Measurements from ENCODE around the gene C6orf52.
"Not testable (repeated sequence)": the region's sequence is repeated elsewhere in the genome, so short reads cannot be mapped to it uniquely, and the experiment has no call there.

C6orf52 gene

GRCh38 chr6:10694302-10695085 lies at the start of gene C6orf52, which contains the start of gene PAK1IP1:
Gene C6orf52, minus strand, starts transcription at chr6:10694616. Its CDS starts 7,066 bp downstream, at chr6:10687550.
Gene PAK1IP1, plus strand, starts transcription at chr6:10694972. Its CDS starts 14 bp downstream, at chr6:10694986.
- H3K4me3 ChIP-seq (ENCODE audit: low read depth, low read length), result peak within 1 kb of the TSS; percentile 96
- peak; percentile 75 for DNase-seq (ENCODE audit: low read depth)

DNA sequence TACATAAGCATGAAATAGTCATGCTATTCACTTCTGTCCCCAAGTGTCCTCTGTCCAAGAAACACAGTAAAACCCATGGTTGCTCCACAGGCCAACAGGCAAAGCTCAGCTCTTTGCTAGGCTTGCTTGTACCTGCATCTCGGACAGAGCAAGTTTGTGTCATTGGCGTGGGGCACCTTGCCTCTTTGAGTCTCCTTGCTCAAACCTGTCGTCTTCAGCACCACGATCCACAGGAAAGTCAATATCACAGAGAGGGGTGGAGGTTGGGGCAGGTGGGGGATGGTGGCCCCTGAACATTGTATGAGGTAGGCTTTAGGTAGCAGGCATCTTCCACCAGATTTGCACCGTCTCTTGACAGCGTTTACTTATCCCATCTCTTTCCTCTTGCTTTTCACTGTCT lies 49.1 kb upstream of the C6orf52 start:
- DNase-seq (ENCODE audit: low read depth), result no peak

DNA sequence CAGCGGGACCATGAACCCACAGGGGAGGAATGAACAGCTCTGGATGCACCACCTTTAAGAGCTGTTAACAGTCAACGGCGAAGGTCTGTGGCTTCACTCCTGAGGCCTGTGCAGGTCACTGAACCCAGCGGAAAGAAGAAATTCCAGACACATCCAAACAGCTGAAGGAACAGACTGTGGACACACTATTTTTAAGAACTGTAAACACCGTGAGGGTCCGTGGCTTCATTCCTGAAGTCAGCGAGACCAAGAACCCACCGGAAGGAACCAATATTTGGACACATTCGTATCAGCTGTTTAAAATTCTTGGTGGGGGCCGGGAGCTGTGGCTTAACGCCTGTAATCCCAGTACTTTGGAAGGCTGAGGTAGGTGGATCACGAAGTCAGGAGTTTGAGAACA lies 47.8 kb upstream of the C6orf52 start:
- no peak overlapping the region for H3K4me3 ChIP-seq (ENCODE audit: low read depth, low read length)
- DNase-seq (ENCODE audit: low read depth), result no peak

More for the DNA sequence above, 49.1 kb upstream of the C6orf52 start:
- no peak overlapping the region for H3K4me3 ChIP-seq (ENCODE audit: low read depth, low read length)

DNA sequence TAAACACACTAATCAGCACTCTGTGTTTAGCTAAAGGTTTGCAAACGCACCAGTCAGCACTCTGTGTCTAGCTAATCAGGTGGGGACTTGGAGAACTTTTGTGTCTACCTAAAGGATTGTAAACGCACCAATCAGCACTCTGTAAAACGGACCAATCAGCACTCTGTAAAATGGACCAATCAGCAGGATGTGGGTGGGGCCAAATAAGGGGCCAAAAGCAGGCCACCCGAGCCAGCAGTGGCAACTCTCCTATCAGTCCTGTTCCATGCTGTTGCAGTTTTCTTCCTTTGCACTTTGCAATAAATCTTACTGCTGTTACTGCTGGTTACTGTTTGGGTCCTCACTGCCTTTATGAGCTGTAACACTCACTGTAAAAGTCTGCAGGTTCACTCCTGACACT lies 47.2 kb upstream of the C6orf52 start:
- H3K4me3 ChIP-seq (ENCODE audit: low read depth, low read length); DNase-seq (ENCODE audit: low read depth): not testable (repeated sequence)

DNA sequence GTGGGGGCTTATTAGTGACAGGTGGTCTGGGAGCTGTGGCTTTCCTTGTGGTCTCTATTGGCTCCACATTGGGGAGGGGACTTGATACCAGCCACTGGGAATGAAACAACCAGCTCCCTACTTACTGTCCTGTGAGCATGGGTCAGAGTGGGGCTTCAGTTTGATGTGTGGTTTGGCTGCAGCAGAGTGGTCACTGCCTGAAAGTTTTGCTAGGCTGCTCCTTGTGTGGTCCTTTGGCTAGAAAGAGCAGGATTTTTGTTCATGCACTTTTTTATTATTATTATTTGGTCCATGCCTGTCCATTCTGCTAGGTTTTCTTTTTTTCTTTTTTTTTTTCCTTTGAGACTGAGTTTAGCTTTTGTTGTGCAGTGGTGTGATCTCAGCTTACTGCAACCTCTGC lies 45.6 kb upstream of the C6orf52 start:
- no peak for DNase-seq (ENCODE audit: low read depth)
- H3K4me3 ChIP-seq (ENCODE audit: low read depth, low read length), result no peak overlapping the region

DNA sequence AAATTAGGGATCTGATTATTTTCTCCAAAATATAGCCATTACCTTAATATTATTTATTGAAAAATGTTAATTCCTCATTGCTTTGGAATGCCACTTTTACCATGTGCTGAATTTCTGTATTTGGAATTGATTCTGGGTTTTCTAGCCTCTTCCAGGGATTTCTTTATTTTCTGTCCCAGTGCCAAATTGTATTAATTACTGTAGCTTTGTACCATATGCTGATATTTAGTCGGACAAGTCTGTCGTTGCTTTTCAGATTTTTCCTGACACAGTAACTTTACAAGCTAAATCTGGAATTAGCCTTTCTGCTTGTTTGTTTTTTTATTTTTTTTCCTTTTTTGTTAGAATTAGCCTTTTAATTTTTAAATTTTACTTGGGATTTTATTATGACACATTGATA lies 42.3 kb upstream of the C6orf52 start:
- no peak overlapping the region for H3K4me3 ChIP-seq (ENCODE audit: low read depth, low read length)
- no peak for DNase-seq (ENCODE audit: low read depth)

GRCh38 chr6:10733863-10734262 lies 39.4 kb upstream of the C6orf52 start:
- no peak for DNase-seq (ENCODE audit: low read depth)

DNA sequence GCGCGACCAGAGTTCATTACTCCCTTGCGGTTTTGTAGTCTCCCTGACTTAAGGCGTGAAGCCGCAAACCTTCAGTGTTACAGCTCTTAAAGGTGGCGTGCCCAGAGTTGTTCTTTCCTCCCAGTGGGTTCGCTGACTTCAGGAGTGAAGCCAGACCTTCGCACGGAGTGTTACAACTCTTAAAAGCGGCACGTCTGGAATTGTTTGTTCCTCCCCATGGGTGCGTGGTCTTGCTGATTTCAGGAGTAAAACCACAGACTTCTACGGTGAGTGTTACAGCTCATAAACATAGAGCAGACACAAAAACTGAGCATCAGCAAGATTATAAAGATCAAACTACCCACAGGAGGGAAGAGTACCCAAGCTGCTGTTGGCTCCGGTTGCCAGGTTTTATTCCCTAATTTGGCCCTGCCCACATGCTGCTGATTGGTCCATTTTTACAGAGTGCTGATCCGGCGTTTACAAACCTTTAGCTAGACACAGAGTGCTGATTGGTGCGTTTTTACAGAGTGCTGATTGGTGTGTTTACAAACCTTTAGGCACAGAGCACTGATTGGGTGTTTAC lies 38.8 kb upstream of the C6orf52 start:
- peak; percentile 25 for DNase-seq (ENCODE audit: low read depth)
- H3K4me3 ChIP-seq (ENCODE audit: low read depth, low read length), result no peak overlapping the region

More at GRCh38 chr6:10733863-10734262, 39.4 kb upstream of the C6orf52 start:
- H3K4me3 ChIP-seq (ENCODE audit: low read depth, low read length), result no peak overlapping the region

GRCh38 chr6:10730254-10730653 lies 35.8 kb upstream of the C6orf52 start:
- no peak for DNase-seq (ENCODE audit: low read depth)
- no peak overlapping the region for H3K4me3 ChIP-seq (ENCODE audit: low read depth, low read length)

DNA sequence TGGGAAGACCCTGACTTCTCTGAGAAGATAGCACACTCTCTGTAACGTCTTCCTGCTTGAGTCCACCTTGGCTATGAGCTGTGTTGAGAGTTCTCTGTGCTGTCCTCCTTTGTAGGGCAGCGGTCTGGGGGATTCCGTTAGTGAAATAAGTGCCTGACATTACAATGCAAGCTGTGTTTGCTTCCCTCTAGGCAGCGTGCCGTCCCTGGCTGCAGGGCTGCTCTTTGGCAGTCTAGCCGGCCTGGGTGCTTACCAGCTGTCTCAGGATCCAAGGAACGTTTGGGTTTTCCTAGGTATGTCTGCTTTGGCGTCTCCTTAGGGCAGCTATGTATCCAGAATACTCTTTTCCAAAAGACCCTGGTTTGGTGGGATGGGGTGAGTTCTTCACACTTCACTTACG lies 31.3 kb upstream of the C6orf52 start:
- no peak overlapping the region for H3K4me3 ChIP-seq (ENCODE audit: low read depth, low read length)
- no peak for DNase-seq (ENCODE audit: low read depth)

DNA sequence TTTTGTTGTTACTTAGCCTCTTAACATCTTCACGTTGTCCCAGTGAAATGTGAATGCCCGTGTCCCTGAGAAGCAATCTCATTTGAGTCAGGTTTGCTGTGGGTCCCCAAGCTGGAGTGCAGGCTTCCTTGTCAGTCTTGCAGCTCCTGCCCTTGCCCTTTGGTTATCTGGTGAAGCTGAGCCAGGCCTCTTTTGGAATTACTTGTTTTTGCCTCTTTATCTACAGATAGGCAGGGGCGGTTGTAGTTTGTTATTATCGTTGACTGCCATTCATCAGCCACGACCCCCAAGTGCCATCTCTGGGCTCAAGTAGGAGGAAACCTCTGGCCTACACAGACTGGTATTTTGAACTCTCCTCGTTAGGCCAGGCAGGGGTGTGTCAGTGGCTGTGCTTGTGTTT lies 30.6 kb upstream of the C6orf52 start:
- no peak overlapping the region for H3K4me3 ChIP-seq (ENCODE audit: low read depth, low read length)
- no peak for DNase-seq (ENCODE audit: low read depth)

GRCh38 chr6:10723567-10723881 lies 29.1 kb upstream of the C6orf52 start:
- no peak for DNase-seq (ENCODE audit: low read depth)
- peak overlapping the region; percentile 76 for H3K4me3 ChIP-seq (ENCODE audit: low read depth, low read length)

DNA sequence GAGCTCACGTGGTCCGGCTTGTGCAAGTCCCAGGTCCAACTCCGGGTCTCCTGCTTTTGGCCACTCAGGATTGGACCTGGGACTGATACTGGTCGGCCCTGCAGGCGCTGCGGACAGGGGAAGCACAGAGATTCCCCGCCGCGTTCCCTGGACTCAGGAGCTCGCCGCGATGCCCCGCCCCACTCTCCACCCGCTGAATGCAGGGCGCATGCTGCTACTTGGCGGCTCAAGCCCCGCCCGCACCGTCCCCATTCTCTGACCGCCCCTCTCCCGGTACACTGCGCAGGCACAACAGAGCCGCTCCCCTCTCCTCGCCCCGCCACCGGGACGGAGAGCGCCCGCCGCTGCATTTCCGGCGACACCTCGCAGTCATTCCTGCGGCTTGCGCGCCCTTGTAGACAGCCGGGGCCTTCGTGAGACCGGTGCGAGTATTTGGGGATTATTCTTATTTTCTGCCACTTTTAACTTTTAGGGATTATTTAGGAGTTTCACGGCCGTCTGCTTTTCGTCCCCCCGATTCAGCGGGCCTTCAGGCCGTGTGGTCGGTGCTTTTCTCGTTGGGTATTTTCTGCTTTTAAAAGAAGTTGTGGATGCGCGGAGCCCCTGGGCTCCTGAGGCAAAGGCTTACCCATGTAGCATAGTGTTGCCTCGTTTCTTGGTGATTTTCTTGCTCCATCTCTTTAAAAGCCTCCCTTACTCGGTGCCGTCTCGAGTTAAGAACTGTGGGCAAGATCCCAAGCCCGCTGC lies 28.6 kb upstream of the C6orf52 start, which contains the start of gene TMEM14C:
Gene TMEM14C, plus strand, starts transcription at position 251 of the 747 bp plus-strand sequence. CDS start 1,544 bp downstream, outside the sequence.
- H3K4me3 ChIP-seq (ENCODE audit: low read depth, low read length), result peak within 1 kb of the TSS; percentile 76
- DNase-seq (ENCODE audit: low read depth), result peak; percentile 98

- DNase-seq (ENCODE audit: low read depth), result no peak
- H3K4me3 ChIP-seq (ENCODE audit: low read depth, low read length), result peak overlapping the region; percentile 76
Measured at GRCh38 chr6:10722570-10722819, 28.1 kb upstream of the C6orf52 start.

DNA sequence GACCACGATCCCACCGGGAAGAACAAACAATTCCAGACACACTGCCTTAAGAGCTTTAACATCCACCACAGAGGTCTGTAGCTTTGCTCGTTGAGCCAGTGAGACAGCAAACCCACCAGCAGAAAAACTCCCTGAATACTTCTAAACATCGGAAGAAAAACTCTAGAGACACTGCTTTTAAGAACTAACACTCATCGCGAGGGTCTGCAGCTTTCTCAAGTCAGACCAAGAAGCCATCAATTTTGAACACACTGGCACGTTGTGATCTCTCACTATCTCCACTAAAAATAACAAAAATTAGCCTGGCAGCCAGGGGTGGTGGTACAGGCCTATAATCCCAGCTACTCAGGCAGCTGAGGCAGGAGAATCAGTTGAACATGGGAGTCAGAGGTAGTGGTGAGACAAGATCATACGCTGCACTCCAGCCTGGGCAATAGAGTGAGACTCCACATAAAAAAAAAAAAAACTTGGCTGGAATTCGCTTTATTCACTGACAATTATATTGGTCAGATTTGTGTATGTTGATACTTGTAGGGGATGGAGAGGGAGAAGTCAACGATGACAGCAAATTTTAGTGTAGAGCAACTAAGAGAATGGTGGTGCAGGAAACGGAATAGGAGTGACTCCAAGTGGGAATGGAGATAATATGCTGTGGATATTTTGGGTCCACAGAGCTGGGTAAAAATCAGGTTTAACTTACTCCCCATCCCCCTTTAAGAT lies 27.6 kb upstream of the C6orf52 start:
- no peak for DNase-seq (ENCODE audit: low read depth)

DNA sequence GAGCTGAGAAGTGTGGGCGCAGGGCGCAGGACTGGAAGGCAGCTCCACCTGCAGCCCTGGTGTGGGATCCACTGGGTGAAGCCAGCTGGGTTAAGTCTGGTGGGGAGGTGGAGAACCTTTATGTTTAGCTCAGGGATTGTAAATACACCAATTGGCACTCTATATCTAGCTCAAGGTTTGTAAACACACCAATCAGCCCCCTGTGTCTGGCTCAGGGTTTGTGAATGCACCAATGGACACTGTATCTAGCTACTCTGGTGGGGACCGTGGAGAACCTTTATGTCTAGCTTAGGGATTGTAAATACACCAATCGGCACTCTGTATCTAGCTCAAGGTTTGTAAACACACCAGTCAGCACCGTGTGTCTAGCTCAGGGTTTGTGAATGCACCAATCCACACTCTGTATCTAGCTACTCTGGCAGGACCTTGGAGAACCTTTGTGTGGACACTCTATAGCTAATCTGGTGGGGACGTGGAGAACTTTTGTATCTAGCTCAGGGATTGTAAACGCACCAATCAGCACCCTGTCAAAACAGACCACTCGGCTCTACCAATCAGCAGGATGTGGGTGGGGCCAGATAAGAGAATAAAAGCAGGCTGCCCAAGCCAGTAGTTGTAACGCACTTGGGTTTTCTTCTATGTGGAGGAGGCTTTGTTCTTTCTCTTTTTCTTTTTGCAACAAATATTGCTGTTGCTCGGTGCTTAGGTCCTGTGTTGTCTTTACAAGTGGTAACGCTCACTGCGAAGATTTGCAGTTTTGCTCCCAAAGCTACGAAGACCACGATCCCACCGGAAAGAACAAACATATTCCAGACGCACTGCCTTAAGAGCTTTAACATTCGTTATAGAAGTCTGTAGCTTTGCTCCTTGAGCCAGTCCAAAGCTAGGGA lies 26.8 kb upstream of the C6orf52 start:
- peak overlapping the region; percentile 52 for H3K4me3 ChIP-seq (ENCODE audit: low read depth, low read length)
- DNase-seq (ENCODE audit: low read depth), result not testable (repeated sequence)

More for the DNA sequence above, 27.6 kb upstream of the C6orf52 start:
- peak overlapping the region; percentile 76 for H3K4me3 ChIP-seq (ENCODE audit: low read depth, low read length)

GRCh38 chr6:10720265-10720959 lies 26.0 kb upstream of the C6orf52 start:
- peak overlapping the region; percentile 52 for H3K4me3 ChIP-seq (ENCODE audit: low read depth, low read length)
- no peak for DNase-seq (ENCODE audit: low read depth)

GRCh38 chr6:10719964-10720264 lies 25.5 kb upstream of the C6orf52 start:
- peak overlapping the region; percentile 52 for H3K4me3 ChIP-seq (ENCODE audit: low read depth, low read length)
- DNase-seq (ENCODE audit: low read depth), result no peak

Measured in skeletal muscle cell (primary cell).